Measurements from ENCODE around the gene KRIT1. TPM values are rescaled to one million over a fixed set of nuclear protein-coding genes. Genes with fewer than 3 reads are reported as not detected.
"Not testable (repeated sequence)": the region's sequence is repeated elsewhere in the genome, so short reads cannot be mapped to it uniquely, and the experiment has no call there.

The KRIT1 gene
- total and polyA plus RNA-seq, 2 donors from 2014 or later = 15.2 to 48.7 TPM

GRCh38 chr7:92192326-92192725 lies 53.4 kb downstream of the KRIT1 start:
- DNase-seq (no peak), FAIRE-seq (no peak)
- no peak overlapping the region for H3K27ac ChIP-seq (ENCODE audit: low read depth in 2 of 2, low read length in 2 of 2)
- H3K27me3 ChIP-seq (ENCODE audit: control insufficient read depth, insufficient read depth, low read length) = no peaks in the 10 kb centered on the region
- peaks cover 0 to 7% (median 0%) of the 10 kb centered on the region in 3 donors for H3K9me3 ChIP-seq (ENCODE audit: control insufficient read depth in 2 of 3, insufficient read depth in 1 of 3, low read length in 3 of 3)
- H3K36me3 ChIP-seq (ENCODE audit: control insufficient read depth in 2 of 3, insufficient read depth in 3 of 3, low read length in 3 of 3) = peaks cover 0 to 3% (median 0%) of the 10 kb centered on the region in 3 donors
- no peak for TF ChIP-seq CTCF (IDR thresholded peaks at IDR 0.05; ENCODE audit: borderline replicate concordance, extremely low read depth, insufficient read depth)
- intact Hi-C loops (cut with DNase I) = no loop called here
- H3K4me3 ChIP-seq (ENCODE audit: low read length in 3 of 3) = no peak overlapping the region
- no peak overlapping the region for H3K9ac ChIP-seq (ENCODE audit: low read length in 3 of 3)
- no peaks in the 10 kb centered on the region for H3K4me1 ChIP-seq (ENCODE audit: control insufficient read depth in 2 of 3, insufficient read depth in 2 of 3, low read depth in 1 of 3, low read length in 3 of 3)

- H3K9me3 ChIP-seq (ENCODE audit: control insufficient read depth in 2 of 3, insufficient read depth in 1 of 3, low read length in 3 of 3); H3K36me3 ChIP-seq (ENCODE audit: control insufficient read depth in 2 of 3, insufficient read depth in 3 of 3, low read length in 3 of 3); H3K27ac ChIP-seq (ENCODE audit: low read depth in 2 of 2, low read length in 2 of 2); intact Hi-C loops (cut with DNase I); H3K4me1 ChIP-seq (ENCODE audit: control insufficient read depth in 2 of 3, insufficient read depth in 2 of 3, low read depth in 1 of 3, low read length in 3 of 3); DNase-seq; H3K4me3 ChIP-seq (ENCODE audit: low read length in 3 of 3); H3K27me3 ChIP-seq (ENCODE audit: control insufficient read depth, insufficient read depth, low read length); H3K9ac ChIP-seq (ENCODE audit: low read length in 3 of 3); FAIRE-seq: not testable (repeated sequence)
These were observed 56.5 kb downstream of the KRIT1 start for GRCh38 chr7:92189246-92189645.

- H3K9me3 ChIP-seq (ENCODE audit: control insufficient read depth in 2 of 3, insufficient read depth in 1 of 3, low read length in 3 of 3); H3K27me3 ChIP-seq (ENCODE audit: control insufficient read depth, insufficient read depth, low read length); H3K9ac ChIP-seq (ENCODE audit: low read length in 3 of 3); intact Hi-C loops (cut with DNase I); DNase-seq; H3K4me3 ChIP-seq (ENCODE audit: low read length in 3 of 3); FAIRE-seq; H3K4me1 ChIP-seq (ENCODE audit: control insufficient read depth in 2 of 3, insufficient read depth in 2 of 3, low read depth in 1 of 3, low read length in 3 of 3); H3K36me3 ChIP-seq (ENCODE audit: control insufficient read depth in 2 of 3, insufficient read depth in 3 of 3, low read length in 3 of 3); H3K27ac ChIP-seq (ENCODE audit: low read depth in 2 of 2, low read length in 2 of 2): not testable (repeated sequence)
These were observed 61.4 kb downstream of the KRIT1 start for GRCh38 chr7:92184294-92184693.

- DNase-seq (peak; percentile 94 to 96 (median 95)), FAIRE-seq (no peak)
- Histone ChIP-seq H3K27ac (ENCODE audit: low read depth in 2 of 2, low read length in 2 of 2) (peak within 1 kb of the TSS; percentile 78 to 80), H3K27me3 (ENCODE audit: control insufficient read depth, insufficient read depth, low read length) (no peaks in the 10 kb centered on the region), H3K36me3 (ENCODE audit: control insufficient read depth in 2 of 3, insufficient read depth in 3 of 3, low read length in 3 of 3) (no peaks in the 10 kb centered on the region), H3K9me3 (ENCODE audit: control insufficient read depth in 2 of 3, insufficient read depth in 1 of 3, low read length in 3 of 3) (no peaks in the 10 kb centered on the region), H3K4me3 (ENCODE audit: low read length in 3 of 3) (peak within 1 kb of the TSS; percentile 66 to 74 (median 71)), H3K9ac (ENCODE audit: low read length in 3 of 3) (peak within 1 kb of the TSS; percentile 27 to 88 (median 69)), H3K4me1 (ENCODE audit: control insufficient read depth in 2 of 3, insufficient read depth in 2 of 3, low read depth in 1 of 3, low read length in 3 of 3) (peaks cover 0 to 3% (median 3%) of the 10 kb centered on the region in 3 donors)
- intact Hi-C loops (cut with DNase I) = no loop called here
- peak; percentile 91 for TF ChIP-seq CTCF (IDR thresholded peaks at IDR 0.05; ENCODE audit: borderline replicate concordance, extremely low read depth, insufficient read depth)
These were observed 66.5 kb downstream of the KRIT1 start, which contains the start of gene LRRD1 for GRCh38 chr7:92178928-92179924. LRRD1 (minus strand) TSS chr7:92179142; CDS start chr7:92165202, 13,940 bp downstream.

Measured in kidney (tissue), 14 donors.